ELR (cell line): Measurements from ENCODE around the gene ZNF506.
"Not testable (repeated sequence)": the region's sequence is repeated elsewhere in the genome, so short reads cannot be mapped to it uniquely, and the experiment has no call there.

ENCODE experiments used
- DNase-seq: peaks from one replicate; pipeline ENCODE4 v3.0.0-alpha.2; 2015; ENCODE audit warnings: low read depth

Gene ZNF506

GRCh38 chr19:19744641-19745040 is 76.9 kb downstream of the ZNF506 start:
- DNase-seq: no peak

DNA sequence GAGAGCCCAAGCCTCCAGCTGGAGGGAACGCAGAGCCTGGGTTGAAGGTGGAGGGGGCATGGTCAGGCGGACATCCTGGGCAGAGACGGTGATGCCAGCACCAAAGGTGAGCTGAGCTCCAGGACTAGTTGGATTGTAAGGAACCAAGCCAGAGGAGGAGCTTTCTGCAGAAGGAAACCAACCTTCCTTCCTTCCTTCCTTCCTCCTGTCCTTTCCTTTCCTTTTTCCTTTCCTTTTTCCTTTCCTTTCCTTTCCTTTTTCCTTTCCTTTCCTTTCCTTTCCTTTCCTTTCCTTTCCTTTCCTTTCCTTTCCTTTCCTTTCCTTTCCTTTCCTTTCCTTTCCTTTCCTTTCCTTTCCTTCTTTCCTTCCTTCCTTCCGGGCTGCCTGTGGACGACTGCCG is 77.6 kb downstream of the ZNF506 start:
- DNase-seq: not testable (repeated sequence)

DNA sequence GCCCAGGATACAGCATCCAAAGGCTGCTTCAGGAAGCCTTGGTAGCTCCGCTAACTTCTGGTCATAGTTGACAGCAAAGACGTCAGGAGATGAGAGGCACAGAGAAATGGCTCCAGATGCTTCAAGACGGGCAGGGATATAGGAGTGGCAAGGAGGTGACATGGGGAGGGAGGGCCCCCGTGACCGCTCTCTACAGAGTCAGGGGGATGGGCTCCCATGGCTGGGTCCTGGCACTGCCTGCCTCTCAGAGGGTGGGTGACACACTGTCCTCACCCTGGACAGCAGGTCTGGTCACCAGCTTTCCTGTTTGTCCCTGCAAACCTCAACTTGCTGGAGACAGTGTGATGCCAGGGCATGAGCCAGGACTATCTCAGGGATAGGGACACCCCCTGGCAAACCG is 78.4 kb downstream of the ZNF506 start:
- no peak for DNase-seq

- no peak for DNase-seq
Measured at GRCh38 chr19:19742773-19743172, 78.8 kb downstream of the ZNF506 start.
